GM19238 (cell line): ENCODE data around the gene ANKRD13B.

Experiments
- DNase-seq: peaks from one replicate; pipeline ENCODE4 v3.0.0; 2011; ENCODE audit warnings: low spot score; ENCODE audit not compliant: insufficient read length

ANKRD13B gene

DNA sequence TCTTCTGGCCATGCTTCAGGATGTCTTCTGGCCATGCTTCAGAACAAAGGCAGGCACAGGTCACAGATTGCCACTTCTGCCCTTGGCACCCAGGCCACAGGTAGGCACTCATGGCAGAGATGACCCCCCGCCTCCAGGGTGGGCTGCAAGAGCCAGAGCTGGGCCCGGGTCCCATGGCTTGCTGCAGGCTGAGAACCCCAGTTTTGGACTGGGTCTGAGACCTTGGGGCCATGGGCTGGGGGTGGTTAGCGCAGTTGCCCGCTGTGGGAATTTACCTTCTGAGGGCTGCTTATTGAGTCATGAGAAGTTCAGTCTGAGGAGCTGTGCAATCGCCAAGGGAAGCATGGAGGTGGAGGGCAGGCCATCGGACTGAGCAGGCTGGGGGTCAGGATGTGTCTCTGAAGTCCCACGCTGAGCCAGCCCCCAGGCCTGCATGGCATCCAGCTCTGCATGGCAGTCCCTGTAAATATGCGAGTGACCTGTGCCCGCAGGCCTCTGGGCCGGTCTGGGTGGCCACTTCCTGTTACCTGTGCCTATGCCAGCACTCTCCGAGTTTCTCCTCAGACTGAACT lies 1.7 kb downstream of the ANKRD13B start:
- no peak for DNase-seq

DNA sequence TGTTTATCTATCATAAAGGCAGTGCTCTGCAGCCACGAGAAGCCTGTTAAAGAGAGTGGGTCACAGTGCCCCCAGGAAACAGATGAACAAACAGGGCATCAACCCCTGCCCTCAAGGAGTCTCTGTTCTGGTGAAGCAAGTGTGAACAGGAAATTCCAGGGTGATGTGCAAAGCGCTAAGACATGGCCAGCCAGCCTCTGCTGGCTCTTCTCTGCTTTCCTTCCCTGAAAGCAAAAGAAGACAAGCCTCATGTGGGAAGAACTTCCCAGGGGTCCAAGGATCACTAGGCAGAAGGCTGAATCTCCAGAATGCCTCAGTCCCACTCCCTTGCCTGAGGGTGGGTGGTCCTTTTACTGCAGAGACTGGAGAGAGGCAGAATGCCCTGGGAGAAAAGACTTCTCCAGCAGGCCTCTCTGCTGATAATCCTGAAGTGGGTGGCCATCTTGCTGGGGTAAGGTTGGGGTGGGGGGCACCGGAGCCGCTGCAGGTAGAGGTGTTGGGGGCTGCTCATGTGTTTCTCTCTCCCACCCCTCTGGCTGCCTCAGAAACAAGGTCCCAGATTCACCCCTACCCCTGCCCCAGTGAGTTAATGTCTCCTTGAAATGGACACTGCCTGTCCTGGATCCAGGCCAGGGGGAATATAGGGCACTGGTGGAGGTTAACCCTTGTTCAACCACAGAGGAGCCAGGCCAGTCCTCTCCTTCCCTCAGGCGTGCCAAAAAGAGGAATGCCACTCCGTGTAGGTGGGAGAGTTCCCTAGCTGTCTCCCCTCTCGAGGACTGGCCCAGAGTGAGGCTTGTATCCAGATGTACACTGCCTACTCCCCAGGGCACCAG lies 2.4 kb downstream of the ANKRD13B start:
- DNase-seq: no peak

DNA sequence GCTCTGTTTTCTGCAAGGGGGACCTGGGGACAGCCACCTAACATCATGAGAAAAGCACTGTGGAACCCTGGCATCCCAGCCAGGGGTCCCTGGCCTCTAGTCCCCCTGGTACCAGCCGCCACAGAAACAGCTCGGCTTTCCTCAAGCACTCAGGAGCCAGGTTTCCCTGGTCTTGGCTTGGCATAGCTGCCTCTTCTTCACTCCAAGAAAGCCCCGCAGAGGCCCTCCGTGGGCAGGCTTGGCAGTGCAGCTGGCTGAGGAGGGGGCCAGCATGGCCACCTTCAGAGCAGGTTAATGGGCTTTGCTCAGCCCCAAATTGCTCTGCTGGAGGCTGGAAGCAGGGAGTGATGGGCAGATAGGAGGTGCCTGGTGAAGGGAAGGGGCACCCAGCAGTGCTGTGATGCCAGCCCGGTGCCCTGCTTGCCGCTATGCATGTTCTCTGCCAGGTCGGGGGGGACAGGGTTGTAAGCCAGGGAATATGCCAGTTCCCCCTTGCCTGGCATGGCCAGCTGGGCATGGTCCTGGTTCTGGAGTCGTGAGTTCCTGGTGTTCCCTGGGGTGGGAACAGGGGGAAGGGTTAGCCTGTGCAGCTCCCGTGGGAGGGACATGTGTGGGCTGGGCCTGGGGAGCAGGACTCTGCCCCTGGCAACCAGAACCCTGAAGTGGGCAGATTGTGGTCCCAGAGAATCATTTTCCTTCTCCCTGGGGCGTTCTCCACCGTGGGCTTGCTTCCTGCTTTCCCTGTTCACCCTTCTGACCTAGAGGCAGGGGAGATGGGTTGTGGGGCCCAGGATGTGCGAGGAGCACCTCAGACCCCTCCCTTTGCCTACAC lies 3.2 kb downstream of the ANKRD13B start:
- no peak for DNase-seq

DNA sequence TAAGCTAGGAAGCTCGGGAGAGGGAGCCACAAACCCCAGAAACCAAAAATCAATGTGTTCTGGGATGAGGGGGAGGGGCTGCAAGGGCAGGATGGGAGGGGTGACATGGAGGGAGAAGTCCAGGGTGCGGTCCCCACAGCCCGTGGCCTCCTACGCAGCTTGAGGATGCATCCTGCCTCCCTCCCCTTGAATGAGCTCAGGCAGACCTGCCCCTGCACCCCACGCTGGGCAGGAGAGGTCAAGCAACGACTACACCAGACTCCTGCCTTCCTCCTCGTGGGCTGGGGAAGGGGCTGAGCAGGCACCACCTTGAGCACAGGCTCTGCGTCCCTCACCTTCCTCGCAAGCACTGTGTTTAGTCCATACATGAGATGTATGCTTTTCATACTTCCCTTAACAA lies 3.9 kb downstream of the ANKRD13B start:
- DNase-seq: no peak

DNA sequence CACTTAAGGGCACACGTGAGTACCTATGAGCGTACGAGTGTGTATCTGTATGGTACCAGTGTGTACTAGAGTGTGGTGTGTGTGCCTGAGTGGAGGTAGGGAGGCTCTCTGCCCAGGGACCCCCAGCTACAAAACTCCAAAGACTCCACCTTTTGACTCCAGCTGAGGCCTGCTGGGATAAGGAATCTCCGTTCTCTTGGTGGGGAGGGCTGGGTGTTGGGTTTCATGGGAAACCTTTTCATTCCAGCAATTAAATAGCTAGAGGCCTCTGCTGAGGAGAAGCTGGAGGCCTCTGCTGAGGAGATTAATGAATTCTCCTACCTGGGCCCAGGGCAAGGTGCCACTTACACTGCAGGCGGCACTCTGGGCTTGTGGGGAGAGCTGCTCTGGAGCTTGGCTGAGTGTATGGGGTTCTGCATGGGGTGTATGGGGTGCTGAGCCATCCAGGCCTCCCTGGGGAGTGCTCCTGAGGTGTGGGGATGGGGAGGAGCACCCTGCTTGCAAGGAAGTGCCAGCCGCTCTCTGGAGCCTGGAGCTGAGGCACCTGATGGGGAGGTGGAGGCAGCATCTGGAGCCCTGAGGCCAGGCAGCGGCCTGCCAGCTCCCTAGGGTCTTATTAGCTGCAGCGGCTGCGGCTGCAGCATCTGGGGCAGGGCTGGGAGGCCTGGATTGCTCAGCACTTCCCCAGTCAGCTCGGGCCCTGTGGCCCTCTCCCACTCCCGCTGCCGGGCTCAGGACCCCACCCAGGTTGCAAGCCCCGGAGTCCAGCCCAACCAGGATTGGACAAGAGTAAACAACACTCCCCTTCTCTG lies 4.6 kb downstream of the ANKRD13B start:
- DNase-seq: no peak

DNA sequence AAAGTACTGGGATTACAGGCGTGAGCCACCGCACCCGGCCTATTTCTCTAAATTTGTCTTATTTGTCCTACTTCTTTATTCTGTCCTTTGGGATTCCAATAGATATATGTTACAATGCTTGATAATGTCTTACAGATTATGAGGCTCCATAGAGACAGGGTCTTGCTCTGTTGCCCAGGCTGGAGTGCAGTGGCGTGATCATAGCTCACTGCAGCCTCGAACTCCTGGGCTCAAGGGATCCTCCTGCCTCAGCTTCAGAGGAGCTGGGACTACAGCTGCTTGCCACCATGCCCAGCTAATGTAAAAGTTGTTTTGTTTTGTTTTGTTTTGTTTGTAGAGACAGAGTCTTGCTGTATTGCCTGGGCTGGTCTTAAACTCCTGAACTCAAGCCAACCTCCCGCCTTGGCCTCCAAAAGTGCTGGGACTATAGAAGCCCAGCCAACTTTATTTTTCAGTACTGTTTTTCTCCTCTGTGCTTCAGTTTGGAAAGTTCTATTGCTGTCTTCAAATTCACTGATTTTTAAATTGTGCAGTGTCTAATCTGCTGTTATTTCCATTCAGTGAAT lies 10.3 kb downstream of the ANKRD13B start:
- DNase-seq: no peak

DNA sequence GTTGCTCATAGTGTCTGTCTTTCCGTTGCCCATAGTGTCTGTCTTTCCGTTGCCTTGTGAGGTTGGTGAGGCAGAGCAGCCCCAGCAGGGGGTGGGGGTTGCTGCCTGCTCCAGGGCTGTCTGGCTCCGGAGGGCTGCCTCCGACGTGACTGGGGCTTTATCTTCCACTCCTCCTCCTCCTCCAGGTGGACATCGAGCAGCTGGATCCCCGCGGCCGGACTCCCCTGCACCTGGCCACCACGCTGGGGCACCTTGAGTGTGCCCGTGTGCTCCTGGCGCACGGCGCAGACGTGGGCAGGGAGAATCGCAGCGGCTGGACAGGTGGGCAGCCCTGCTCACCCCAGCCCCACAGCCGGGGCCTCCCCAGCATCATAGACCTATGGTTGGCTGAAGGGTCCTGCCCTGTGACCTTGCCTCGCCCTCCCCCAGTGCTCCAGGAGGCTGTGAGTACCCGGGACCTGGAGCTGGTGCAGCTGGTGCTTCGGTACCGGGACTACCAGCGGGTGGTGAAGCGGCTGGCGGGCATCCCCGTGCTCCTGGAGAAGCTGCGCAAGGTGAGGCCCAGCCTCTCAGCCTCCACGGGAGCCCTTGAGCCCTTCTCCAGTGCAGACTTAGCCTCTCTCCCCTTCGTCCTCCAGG lies 14.7 kb downstream of the ANKRD13B start:
- DNase-seq: no peak

DNA sequence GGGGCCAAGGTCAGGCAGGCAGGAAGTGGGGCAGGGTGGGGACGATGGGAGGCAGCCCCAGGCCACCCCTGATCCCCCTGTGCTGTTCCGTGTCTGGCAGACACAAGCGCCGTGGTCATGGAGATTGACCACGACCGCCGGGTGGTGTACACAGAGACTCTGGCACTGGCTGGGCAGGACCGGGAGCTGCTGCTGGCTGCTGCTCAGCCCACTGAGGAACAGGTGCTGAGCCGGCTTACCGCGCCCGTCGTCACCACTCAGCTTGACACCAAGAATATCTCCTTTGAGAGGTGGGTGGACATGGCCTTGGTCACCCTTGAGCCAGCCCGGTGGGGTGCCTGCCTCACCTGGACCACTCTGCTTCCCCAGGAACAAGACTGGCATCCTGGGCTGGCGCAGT lies 16.1 kb downstream of the ANKRD13B start:
- DNase-seq: no peak

DNA sequence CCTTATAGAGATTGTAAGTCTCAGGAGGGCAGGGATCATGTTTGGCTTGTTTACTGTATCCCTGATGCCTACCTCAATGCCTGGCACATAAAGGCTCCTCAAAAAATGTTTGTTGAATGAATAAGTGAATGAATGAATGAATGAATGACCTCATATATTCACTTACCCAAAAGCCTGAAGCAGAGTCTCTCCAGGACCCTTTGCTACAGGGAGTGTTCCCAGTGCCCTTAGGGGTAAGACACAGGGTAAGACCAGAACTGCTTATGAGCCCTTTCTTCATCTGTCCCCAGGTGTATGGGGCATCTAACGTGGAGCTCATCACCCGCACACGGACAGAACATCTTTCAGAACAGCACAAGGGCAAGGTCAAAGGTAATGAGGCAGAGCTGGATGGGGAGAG lies 17.5 kb downstream of the ANKRD13B start:
- no peak for DNase-seq

DNA sequence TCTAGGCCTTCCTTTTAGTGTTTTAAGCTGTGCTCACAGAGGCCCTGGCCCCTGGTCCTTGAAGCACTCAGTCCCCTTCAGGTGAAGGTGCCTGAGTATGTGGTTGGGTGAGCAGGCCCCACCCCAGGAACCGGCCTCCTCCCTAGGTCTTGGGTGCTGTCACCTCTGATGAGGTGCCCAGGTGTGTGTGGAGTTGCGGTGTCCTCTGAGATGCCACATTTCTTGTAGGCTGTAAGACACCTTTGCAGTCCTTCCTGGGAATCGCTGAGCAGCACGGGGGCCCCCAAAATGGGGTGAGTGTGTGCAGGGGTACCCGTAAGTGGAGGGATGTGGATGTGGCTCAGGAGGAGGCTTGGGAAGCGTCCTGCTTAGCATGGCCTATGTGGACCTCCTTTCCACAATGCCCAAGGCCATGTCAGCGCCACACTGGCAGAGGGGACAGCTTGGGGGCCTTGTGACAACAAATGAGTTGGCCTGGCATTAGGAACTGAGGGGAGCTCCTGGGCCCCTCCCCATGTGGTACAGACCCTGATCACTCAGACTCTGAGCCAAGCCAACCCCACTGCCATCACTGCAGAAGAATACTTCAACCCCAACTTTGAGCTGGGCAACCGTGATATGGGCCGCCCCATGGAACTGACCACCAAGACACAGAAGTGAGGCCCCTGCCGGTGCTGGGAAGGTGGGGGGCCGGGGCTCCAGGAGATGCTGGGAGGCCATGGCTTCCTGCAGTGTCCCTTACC lies 18.6 kb downstream of the ANKRD13B start:
- no peak for DNase-seq

DNA sequence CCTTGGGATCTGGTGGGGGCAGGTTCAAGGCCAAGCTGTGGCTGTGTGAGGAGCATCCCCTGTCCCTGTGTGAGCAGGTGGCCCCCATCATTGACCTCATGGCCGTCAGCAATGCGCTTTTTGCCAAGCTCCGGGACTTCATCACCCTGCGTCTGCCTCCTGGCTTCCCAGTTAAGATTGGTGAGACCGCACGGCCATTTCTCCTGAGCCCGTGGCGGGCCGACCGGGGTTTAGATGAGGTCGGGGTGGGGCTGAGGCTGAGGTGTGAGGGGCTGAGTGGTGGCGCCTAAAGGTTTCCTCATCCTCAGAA lies 19.1 kb downstream of the ANKRD13B start:
- no peak for DNase-seq

DNA sequence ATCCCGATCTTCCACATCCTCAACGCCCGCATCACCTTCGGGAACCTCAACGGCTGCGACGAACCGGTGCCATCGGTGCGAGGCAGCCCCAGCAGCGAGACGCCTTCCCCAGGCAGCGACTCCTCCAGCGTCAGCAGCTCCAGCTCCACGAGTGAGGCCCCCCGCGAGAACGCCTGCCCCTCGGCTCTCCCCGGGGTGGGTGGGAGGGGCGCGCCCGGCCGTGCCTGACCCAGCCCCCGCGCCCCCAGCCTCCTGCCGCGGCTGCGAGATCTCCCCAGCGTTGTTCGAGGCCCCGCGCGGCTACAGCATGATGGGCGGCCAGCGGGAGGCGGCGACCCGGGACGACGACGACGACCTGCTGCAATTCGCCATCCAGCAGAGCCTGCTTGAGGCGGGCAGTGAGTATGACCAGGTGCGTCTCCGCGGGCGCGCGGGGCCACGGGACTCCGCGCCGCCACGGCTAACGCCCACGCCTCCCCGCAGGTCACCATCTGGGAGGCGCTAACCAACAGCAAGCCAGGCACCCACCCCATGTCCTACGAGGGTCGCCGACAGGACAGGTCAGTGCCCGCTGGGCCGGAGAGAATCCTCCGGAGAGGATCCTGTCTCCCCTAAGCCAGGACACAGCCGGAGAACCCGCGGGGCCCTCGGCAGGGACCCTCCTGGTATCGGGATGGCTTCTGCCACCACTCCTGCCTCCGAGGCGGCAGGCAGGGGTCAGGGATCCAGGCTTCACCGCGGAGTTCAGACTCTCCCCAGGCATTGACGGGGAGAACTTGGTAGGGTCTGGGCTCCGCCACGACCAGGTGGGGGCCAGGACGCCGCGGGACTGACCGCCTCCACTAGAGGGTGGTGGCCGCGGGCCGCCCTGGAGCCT lies 19.7 kb downstream of the ANKRD13B start:
- DNase-seq: no peak

DNA sequence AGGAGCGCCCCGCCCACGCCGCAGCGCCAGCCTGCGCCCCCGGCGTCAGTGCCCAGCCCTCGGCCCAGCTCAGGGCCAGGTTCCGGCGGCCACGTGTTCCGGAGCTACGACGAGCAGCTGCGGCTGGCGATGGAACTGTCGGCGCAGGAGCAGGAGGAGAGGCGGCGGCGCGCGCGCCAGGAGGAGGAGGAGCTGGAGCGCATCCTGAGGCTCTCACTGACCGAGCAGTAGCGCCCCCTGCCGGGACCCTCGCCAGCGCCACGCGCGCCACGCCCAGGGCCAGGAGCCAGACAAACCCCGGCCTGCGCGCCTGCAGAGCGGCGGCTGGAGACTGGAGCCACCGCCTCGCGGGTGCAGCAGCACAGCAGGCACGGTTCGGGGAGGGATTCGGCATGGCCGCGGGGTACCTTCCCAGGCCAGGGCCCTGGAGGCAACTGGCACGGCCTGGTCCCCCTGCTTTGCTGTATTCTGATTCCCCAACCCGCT lies 20.5 kb downstream of the ANKRD13B start:
- no peak for DNase-seq

DNA sequence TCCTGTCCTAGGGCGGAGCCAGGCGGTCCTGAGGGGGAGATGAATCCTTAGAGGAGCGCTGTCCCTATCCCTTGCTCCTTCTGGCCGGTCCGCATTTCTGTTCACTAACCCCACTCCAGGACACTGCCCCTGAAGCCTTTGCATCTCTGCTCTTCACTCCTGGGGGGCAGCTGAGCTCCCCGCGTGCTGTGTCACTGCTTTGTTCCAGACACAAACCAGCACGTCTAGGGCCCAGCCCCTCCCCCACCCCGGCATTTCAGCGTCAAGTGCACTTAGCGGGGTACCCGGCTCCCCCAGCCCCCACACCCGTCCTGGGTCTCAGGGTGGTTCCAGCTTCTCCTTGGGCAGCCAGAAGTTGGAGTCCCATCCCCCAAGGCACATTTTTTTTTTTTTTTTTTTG lies 20.9 kb downstream of the ANKRD13B start:
- no peak for DNase-seq

DNA sequence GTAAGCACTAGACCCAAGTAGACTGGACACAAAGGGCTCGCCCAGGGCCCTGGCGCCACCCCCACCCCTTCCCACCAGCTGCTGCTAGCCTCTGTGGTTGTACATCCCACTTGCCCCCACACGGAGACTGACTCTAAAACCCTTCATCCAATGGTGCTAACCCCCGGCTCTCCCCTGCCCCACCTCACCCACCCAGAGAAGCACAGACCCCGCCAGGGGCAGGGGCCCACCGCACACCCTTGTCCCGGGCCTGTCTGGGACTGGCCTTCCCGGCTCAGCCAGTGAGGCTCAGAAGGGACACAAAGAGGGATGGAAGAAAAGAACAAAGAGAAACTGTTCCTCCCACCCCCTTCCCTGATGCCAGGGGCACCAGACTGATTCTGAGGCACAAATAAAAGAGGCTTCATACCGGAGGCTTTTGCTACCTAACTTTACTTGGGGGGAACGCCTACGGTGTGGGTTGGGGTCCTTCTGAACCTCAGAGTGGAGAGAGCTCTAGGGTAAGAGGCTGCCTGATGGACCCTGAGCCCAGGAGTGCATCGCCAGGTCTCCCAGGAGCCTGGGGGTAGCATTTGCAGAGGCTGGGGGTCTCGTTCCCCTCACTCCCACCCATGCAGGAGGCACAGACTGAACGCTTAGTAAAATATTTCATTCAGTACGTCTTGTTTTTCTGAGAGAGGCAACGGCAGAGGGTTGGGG lies 21.6 kb downstream of the ANKRD13B start:
- no peak for DNase-seq

DNA sequence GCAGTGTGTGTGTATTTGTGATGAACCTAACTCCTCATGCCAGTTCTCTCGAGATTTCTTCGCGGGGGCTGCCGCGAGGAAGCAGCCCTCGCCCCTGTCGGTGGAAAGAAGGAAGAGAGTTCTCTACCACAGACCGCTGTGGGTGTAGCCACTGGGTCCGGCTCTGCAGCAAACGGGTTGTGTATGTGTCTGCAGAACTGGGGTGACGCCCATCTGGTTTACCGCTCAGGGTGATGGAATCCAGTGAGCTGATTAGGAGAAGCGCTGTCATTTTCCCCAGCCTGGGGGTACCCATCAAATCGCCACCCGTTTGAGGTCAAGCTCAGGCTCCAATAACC lies 22.1 kb downstream of the ANKRD13B start:
- DNase-seq: no peak

DNA sequence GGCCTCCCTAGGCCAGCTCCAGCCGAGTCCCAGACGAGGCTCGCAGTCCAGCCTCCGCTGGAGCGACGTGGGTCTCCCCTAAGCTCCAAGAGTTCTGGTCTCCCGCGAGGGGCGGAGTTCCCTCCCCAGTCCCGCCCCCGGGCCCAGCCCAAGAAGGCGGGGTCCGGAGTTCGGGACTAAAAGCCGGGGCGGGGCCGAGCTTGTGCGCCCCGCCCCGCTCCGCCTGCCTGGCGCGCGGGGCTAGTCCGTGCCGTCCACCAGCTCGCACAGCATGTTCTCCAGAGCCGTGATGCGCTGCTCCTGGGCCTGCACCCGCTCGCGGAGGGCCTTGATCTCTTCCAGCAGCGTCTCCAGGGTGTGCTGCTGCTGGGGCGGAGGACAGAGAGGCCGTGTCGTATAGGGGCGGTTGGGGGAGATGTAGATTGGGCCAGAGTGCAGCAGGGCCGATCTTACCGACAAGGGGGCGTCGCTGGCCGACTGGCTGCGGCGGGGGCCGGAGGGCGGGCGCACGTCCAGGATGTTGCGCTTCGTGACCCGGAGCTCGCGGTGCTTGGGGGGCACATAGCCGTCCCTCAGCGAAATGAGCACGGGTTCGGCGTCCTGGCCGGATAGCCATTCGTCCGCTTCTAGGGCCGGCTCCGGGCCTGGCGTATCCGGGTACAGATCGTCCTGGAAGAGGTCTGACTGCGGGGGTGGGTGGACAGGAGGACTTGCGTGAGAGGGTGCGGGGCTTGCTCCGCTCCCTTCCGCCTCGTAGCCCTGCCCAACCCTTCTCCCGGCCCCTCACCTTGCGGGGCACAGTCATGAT lies 22.8 kb downstream of the ANKRD13B start:
- peak; percentile 89 for DNase-seq
